NCI-H2227 (cell line): ENCODE measurements around the gene RAD51B.

Experiments
- DNase-seq: peaks from one replicate; lab custom pipeline; 2025; ENCODE audit not compliant: unreplicated experiment; lab: John Stamatoyannopoulos, UW

The RAD51B gene

DNA sequence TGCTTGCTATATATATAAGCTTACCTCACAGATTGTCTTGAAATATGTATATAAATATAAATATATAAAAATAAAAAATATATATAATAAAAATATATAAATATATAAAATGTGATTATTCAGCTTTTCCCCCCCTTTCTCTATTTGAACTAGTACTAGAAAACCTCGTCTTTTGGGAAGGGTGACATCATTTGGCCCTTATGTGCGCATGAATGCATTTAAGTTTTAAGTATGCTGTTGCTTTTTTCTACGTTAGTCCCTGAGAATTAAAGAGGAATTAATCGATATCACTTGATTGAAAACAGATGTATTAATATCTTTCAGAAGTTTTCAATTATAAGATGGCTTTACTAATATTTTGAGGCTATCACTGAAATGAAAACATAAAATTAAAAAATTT lies 69.9 kb downstream of the RAD51B start:
- no peak for DNase-seq

DNA sequence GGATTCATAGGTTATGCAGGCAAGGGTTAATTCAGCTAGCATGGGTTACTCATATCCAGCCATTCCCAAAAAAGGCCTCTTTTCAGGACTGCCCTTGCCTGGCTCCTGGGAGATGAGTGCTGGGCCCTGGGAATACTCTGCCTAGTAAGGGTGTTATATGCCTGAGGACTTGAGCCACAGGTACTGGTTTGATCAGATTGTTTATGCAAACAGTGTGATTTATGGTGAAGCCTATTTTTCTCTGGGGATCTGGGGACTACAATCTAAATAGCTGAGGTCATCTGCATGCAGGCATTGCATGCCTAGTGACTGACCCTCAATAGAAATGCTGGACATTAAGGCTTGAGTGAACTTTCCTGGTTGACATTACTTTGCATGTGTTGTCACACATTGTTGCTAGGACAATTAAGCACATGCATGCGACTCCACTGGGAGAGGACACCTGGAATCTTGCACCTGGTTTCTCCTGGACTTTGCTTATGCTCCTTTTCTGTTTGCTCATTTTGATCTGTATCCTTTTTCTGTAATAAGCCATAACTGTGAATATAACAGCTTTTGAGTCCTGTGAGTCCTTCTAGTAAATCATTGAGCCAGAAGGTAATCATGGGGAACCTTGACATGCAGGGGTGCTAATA lies 73.0 kb downstream of the RAD51B start:
- no peak for DNase-seq

DNA sequence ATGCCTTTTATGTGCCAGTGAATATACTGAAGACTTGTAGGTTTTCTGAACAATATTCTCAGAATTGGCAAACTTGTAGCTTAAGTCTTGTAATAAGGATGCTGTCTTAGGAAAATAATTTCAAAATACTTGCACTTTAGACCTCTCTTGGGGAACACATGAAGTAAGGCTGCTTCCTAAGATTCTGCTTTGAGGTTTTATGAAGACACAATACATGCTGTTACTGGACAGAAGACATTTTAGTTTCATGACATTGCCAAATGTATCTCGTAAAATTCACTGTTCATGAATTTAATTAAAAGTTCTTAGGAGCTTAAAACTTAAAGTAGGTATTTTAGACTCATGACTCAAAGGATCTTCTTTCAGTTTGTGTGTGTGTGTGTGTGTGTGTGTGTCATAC lies 80.7 kb downstream of the RAD51B start:
- no peak for DNase-seq

DNA sequence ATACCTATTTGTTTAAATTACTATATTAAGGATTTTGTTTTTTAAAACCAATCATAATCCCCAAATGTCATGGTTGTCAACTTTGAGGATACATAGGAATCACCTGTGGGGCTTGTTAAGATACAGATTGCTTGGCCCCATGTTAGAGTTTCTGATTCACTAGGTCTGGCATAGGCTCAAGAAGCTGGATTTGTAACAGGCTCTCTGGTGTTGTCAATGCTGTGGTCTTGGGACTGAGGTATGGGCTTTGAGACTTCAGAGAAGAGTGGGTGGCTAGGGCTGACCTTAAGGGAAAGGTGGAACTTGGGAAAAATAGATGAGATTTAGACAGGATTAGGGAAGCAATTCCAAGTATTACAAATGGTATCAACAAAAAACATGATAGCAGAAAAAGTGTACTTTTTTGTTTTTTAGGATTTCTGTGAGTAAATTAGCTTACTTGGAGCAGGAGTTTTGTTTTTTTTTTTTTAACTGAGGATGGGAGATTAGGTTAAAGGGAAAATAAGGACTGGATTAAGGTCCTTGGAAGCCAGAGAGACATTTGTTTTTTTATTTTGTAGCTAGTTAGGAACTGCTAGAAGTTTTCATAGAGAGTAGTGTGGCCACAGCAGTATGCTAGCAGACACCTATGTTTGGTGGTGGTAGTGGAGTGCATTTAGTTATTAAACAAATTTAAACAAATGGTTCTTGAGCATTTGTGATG lies 88.6 kb downstream of the RAD51B start:
- DNase-seq, result no peak

DNA sequence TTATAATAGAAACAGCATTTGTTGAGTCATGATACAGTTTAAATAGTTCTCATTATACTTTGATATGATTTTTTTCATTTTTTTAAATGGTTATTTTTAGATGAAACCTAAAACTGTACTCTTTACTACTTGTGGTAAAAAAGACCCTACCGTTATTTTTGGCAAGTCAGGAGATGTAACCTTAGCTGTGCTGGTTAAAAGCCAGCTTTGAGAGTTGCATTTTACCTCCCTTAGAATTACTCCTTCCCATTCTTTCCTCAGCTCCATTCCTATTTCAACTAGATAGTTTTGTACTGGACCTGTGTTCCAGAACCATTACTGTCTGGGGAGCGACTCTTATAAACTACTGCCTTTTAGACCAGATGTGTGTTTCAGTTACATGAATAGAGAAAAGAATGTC lies 92.0 kb downstream of the RAD51B start:
- DNase-seq, result no peak

DNA sequence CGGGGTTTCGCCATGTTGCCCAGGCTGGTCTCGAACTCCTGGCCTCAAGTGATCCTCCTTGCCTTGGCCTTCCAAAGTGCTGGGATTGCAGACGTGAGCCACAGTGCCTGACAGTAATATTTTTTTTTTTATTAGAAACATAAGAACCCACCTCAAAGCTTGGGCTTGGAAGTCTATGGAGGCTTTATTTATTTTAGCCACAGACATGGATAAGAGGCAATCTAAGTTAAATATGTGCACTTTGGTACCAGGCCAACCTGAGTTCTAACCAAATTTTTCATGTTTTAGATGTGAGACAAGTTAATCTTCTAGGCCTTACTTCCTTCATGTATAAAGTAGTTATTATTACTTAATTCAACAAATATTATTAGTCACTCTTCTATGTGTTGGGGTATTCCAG lies 96.9 kb downstream of the RAD51B start:
- no peak for DNase-seq

DNA sequence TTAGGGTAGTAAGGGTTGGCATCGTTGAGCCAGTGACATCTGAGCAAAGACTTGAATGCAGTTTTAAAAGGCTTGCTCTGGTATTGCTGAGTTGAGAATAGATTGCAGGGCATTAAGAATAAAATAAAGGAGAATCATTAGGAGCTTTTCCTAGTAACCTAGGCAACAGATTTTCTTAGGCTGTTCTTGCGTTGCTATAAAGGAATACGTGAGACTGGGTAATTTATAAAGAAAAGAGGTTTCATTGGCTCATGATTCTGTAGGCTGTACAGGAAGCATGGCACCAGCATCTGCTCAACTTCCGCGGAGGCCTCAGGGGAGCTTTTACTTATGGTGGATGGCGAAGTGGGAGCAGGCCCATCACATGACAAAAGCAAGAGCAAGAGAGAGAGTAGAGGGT lies 97.4 kb downstream of the RAD51B start:
- no peak for DNase-seq

DNA sequence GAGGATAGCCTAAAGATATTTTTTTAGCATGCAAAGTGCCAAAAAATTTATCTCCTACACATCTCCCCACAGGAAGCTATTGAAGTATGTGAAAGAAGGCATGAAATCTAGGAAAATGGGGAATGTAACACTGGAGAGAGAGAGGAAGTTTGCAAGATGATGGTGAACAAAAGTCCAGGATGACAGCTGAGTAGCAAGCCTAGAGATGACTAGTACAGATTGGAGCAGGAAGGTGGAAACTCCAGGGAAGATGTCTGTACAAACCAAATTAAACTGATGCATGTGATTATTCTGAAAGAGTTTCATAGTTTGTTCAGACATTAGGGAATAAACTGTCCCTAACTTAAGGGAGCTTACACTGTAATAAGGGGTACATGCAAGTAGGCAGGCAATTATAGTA lies 99.3 kb downstream of the RAD51B start:
- DNase-seq, result no peak

DNA sequence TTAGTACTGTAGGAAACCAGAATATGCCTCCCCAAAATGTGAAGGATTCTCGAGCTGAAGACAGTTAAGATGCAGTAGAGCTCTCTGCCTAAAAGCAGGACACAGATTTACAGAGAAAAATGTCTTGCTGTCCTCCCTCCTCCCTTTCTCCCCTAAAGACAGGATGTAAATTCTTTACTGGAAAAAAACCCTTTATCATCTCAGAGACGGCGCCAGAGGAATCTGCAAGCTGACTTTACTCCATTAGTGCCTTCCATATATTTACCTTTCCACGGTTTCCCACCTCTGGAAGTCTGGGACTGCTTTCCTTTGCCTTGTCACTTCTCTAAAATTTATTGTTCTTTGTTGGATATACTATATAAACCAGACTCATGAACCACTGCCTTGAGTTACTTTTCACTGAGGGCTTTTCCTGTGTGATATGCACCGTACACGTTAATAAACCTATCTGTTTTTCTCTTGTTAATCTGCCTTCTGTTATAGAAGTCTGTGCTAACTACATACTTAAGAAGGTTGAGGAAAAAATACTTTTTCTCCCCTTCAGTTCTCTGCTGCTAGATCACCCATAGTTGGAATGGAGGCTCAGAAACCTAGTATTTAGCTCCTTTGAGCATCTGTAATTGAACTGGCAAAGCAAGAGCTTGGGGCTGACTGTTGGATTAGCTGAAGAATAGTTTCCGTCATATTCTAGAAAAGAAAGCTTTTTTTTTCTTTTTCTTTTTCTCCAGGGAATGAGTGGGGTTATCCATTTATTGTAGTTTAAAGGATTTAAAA lies 99.9 kb downstream of the RAD51B start:
- DNase-seq, result peak; percentile 3

DNA sequence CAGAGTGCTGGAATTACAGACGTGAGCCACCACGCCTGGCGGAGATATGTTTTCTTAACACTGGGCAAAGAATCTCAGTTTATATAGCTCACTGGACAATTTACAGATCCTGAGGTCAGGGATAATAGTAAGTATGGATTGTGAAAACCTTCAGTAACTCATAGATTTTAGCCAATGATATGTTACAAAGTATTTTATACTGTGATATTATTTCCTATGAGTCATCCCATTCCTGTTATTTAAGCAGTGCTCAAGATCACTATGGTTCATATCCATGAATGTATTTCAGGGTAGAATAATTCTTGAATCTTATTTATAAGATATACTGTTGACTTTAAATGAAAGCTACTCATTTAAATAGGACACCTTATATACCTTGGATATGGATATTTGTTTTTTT lies 107.2 kb downstream of the RAD51B start:
- no peak for DNase-seq

DNA sequence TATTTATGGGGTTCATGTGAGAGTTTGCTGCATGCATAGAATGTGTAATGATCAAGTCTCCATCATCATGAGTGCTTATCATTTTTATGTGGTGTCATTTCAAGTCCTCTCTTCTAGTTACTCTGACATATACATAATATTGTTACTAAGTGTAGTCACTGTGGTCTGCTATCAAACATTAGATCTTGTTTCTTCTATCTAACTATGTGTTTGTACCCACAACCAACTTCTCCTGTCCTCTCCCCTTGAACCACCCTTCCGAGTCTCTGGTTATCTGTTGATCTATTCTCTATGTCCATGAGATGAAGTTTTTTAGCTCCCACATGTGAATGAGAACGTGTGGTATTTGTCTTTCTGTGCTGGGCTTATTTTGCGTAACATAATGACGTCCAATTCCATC lies 107.7 kb downstream of the RAD51B start:
- DNase-seq, result no peak

DNA sequence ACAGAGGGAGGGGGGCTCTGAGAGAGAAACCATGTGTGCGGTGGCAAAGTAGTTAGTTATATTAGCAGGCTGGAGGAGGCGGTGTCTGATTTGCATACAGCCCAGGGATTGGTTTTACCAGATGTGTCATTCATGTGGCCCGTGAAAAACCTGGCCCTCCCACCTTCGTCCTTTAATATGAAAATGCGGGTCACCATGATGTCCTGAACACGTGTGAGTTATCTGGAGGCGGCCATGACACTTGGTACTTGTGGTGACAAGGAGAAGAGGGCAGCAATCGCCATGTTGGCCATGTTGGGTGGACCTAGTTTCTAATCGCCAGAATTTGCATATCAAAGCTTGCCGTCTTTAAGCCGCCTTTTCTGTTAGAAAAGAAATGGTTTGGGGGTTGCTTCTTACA lies 108.8 kb downstream of the RAD51B start:
- no peak for DNase-seq

DNA sequence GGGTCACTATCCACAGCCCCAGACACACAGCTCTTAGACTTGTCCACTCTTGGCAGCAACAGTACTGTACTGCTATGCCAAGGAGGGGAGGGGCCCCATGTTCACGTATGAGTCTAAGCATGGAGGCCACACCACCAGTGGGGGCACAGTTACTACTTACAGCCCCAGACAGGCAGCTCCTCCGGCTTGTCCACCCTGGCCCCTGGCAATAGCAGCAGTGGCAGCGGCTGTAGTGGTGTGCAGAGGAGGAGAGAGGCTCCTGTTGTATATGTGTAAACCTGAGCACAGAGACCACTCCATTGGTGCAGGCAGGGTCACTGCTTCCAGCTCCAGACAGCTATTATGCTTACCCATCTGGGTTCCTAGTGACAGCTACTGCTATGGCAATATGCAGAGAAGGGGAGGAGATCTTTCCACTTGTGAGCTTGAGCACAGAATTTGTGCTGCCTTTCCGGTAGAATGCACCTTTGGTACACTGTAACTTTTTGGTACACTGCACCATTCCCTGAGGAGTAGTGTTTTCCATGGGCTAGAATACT lies 113.2 kb downstream of the RAD51B start:
- no peak for DNase-seq

DNA sequence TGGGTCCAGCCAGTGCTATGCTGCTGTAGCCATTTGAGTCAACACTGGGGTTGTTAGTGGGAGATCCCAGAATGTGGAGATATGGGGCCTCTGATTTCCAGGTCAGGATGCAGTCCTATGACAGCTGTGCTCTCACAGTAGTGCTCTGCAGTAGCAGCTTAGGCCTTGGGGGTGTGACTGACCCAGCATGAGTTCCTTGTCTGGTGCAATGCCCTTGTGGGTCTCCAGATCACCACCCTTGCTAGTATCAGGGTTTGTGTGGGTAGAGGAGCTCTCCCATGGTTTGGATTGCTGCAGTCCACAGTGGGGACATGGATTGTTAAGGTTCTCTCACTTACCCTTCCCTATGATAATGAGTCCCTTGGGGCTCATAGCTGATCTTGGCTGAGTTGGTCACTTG lies 113.7 kb downstream of the RAD51B start:
- no peak for DNase-seq

DNA sequence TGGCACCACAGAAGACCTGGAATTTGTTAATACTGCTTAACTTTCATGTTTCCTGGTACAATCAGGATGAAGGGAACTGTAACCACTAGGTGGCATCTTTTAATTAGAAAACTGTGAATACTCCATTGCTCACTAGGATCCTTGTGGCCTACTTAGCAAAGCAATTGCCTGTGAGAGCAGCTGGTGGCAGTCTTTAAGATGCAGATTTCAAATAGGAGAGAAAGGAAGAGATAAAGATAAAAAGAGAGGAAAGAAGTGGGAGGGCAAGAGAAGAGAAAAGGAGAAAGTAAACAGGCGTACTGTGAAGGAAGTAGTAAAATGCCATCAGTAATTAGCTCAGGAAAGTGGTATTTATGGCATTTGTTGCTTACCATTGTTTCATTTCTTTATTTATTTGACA lies 114.5 kb downstream of the RAD51B start:
- DNase-seq, result peak; percentile 46

DNA sequence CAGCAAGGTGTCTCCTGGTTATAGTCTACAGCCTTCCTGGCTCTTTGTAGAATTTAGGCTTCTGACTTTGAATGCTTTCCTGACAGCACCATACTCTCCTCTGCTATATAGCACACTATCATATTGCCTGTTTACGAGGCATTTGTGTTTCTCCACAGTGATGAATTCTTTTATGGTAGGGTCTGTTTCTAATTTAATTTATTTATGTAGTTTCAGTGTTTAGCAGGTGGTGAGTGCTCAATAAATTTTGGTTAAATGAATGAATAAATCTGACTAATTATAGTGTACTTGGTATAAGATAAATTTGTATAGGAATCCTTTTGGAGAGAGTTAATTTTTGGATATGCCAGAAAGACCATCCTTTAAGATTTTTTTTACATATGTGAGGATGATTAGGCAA lies 115.3 kb downstream of the RAD51B start:
- DNase-seq, result no peak

DNA sequence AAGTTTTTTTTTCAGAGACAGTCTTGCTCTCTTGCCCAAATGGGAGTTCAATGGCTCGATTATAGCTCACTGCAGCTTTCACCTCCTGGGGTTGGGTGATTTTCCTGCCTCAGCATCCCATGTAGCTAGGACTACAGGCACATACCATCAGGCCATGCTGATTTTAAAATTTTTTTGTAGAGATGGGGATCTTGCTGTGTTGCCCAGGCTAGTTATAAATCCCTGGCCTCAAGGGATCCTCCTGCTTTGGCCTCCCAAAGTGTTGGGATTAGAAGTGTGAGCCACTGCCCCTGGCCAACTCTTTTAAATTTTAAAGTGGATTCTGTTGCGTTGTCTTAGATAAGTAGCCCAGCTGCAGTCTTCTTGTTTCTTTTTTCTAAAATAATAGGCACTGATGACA lies 115.8 kb downstream of the RAD51B start:
- DNase-seq, result no peak

DNA sequence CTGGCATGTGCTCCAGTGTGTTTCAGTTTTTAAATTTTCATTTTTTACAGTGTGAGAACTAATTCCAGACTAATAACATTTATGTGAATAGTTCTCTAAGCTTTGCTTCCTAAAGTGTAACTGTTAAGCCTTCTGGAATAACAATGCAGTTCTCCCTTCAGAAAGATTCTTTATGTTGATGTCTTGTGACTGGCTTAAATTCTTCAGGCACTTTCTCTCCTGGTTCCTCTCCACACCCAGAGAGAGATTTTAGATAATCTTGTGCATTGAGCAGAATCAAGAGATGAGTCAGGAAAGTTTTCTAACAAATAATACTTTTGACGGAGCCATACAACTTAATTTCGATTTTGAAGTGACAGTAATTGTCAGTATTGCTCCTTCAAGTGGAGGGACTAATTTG lies 118.5 kb downstream of the RAD51B start:
- DNase-seq, result no peak

DNA sequence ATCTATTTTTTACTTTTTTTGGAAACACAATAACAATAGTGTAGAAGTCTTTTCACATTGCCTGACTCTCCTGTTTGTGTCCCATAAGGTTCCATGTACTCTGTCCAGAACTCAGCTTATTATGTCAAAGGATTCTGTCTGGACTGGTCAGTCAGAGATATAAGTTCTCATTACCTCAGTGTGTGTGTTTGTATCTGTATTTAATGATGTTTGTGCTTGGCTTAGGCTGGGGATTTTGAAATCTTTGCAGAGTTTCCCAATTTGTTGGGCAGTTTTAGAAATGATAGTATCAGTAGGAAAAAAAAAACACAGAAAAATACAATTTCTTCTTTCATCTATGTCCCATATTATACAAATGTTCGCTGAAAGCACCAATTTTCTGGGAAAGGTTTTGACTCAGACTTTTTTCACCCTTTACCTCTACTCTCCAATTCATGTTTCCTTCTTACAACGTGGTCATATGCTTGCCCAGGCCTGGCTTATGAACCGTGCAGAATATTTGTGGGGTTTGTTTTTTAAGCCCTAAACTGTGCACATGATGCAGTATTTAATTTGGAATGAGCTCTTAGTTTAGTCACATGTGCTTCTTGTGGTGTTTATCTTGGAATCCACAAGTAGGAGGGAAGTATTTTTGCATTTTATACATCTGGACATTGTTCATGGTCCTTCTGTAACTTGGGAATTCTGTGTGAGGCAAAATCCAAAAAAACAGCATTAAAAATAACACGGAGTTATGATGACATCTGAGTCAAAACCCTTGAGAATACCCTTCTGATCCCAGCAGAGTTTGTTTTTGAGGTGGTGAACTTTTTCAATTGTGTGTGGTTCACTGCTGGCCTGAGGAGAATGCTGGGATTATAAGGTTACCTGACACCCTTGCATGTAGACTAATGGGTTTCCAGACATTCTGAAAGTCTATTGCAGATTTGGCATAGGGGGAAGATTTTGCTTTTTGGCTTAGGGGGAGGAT lies 121.2 kb downstream of the RAD51B start:
- no peak for DNase-seq

DNA sequence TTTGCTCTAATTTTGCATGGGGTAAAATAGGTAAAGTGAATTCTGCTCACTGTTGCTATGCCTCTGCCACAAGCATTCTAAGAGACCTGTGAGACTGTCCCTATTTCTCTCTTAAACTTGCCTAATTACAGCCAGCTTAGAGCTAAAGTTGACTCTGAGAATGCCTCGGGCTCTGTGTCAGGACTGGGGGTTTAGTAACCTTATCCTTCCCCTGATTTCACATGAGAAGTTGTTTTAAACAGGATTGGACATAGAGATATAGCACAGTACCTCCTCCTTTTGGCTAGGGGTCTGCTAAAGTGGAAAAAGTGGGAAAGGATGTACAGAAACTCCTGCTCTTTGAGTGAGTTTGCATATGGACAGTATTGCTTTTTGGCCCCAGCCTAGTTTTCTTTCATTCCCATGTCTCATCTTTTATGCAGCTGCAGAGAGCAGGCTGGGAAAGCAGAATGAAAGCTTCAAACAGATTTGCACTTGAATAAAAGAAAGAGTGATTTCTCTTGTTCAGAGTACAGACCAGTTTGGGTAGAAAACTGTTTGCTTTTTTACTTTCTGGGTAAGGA lies 122.0 kb downstream of the RAD51B start:
- no peak for DNase-seq
